Dermis blood vessel endothelial cell (primary cell): ENCODE data around the gene P2RX1. TPM values are rescaled to one million over a fixed set of nuclear protein-coding genes. Genes with fewer than 3 reads are reported as not detected.
"Not testable (repeated sequence)": the region's sequence is repeated elsewhere in the genome, so short reads cannot be mapped to it uniquely, and the experiment has no call there.

ENCODE experiments used
- DNase-seq: peaks from one replicate; pipeline ENCODE4 v3.0.0; 2010
- total RNA-seq: library from RNA; depleted of rRNA; stranded (reverse); fragments of >200 nt; gene quantifications from 2 replicates; pipeline ENCODE4 v1.2.3, GENCODE V29; 2014

Gene P2RX1
- total RNA-seq, 1 donor from 2014 or later: not detected

- no peak for DNase-seq
Observed at GRCh38 chr17:3951420-3951819, 35.2 kb upstream of the P2RX1 start.

- DNase-seq: no peak
Observed at GRCh38 chr17:3951003-3951402, 34.7 kb upstream of the P2RX1 start.

- no peak for DNase-seq
Observed at GRCh38 chr17:3950584-3950983, 34.3 kb upstream of the P2RX1 start.

GRCh38 chr17:3949418-3949817, 33.2 kb upstream of the P2RX1 start:
- DNase-seq: no peak

GRCh38 chr17:3948551-3948950, 32.3 kb upstream of the P2RX1 start:
- DNase-seq: not testable (repeated sequence)

- no peak for DNase-seq
Observed at GRCh38 chr17:3947318-3947810, 31.1 kb upstream of the P2RX1 start.

GRCh38 chr17:3946711-3947235, 30.5 kb upstream of the P2RX1 start:
- DNase-seq: no peak

- peak; percentile 72 for DNase-seq
Observed at GRCh38 chr17:3944485-3945388, 28.5 kb upstream of the P2RX1 start.

GRCh38 chr17:3943240-3943891, 27.1 kb upstream of the P2RX1 start:
- DNase-seq: no peak

GRCh38 chr17:3940965-3941698, 24.9 kb upstream of the P2RX1 start:
- DNase-seq: no peak

- no peak for DNase-seq
Observed at GRCh38 chr17:3937359-3937758, 21.1 kb upstream of the P2RX1 start.

GRCh38 chr17:3935825-3936355, 19.6 kb upstream of the P2RX1 start:
- DNase-seq: peak; percentile 36

- peak; percentile 92 for DNase-seq
Observed at GRCh38 chr17:3935140-3935542, 18.9 kb upstream of the P2RX1 start.

GRCh38 chr17:3929764-3930163, 13.5 kb upstream of the P2RX1 start:
- no peak for DNase-seq

GRCh38 chr17:3929181-3929580, 12.9 kb upstream of the P2RX1 start:
- no peak for DNase-seq

- DNase-seq: no peak
Observed at GRCh38 chr17:3928406-3928805, 12.1 kb upstream of the P2RX1 start.

- DNase-seq: no peak
Observed at GRCh38 chr17:3927628-3928340, 11.5 kb upstream of the P2RX1 start.

- DNase-seq: no peak
Observed at GRCh38 chr17:3926860-3927627, 10.8 kb upstream of the P2RX1 start.

- no peak for DNase-seq
Observed at GRCh38 chr17:3925684-3926485, 9.6 kb upstream of the P2RX1 start.
